GM13977 (cell line): ENCODE measurements around the gene TPSB2.

Experiments
- DNase-seq: peaks from one replicate; pipeline ENCODE4 v3.0.0; 2012; ENCODE audit warnings: low spot score
- CTCF ChIP-seq: IDR thresholded peaks from 2 replicates; pipeline ENCODE4 v1.5.1; 2012; ENCODE audit warnings: mild to moderate bottlenecking, control low read depth; ENCODE audit not compliant: insufficient read depth; ENCODE audit errors: extremely low read depth, missing control alignments
- in situ Hi-C: fragments of 300-500 bp; cut with MboI; formaldehyde crosslinking; loops from one replicate; pipeline ENCODE4 v1.12.0; 2022; ENCODE audit warnings: low sequenced_read_pairs, low pct_unique_long_range_greater_than_20kb, mixed read lengths, inconsistent platforms; ENCODE audit not compliant: unreplicated experiment

Gene TPSB2

GRCh38 chr16:1261131-1261892 lies 31.3 kb upstream of the TPSB2 start:
- no peak for TF ChIP-seq CTCF
- in situ Hi-C loops, result no loop called here

GRCh38 chr16:1260101-1260680 lies 30.2 kb upstream of the TPSB2 start:
- in situ Hi-C loops, result no loop called here
- no peak for TF ChIP-seq CTCF
- DNase-seq, result no peak

More at GRCh38 chr16:1261131-1261892, 31.3 kb upstream of the TPSB2 start:
- no peak for DNase-seq

- TF ChIP-seq CTCF, result no peak
- in situ Hi-C loops, result no loop called here
- DNase-seq, result no peak
These were observed 29.7 kb upstream of the TPSB2 start for GRCh38 chr16:1259760-1260068.

- in situ Hi-C loops, result no loop called here
- no peak for DNase-seq
- no peak for TF ChIP-seq CTCF
These were observed 29.1 kb upstream of the TPSB2 start for GRCh38 chr16:1258906-1259759.

- TF ChIP-seq CTCF, result no peak
- in situ Hi-C loops, result no loop called here
- DNase-seq, result no peak
These were observed 28.2 kb upstream of the TPSB2 start for GRCh38 chr16:1258225-1258600.

GRCh38 chr16:1257561-1258224 lies 27.7 kb upstream of the TPSB2 start:
- no peak for DNase-seq
- in situ Hi-C loops, result no loop called here
- no peak for TF ChIP-seq CTCF
